MCF 10A (cell line): ENCODE measurements around the gene FOXA3. TPM values are rescaled to one million over a fixed set of nuclear protein-coding genes. Genes with fewer than 3 reads are reported as not detected.

ENCODE experiments used
- BruUV-seq: library from RNA; stranded (reverse); fragments of 400-500 nt; replicated peaks from 2 replicates; lab custom pipeline; 2021; lab: Mats Ljungman, UMichigan
- CTCF ChIA-PET: fragments of 300-600 bp; sonication (Branson Sonifier 250); formaldehyde crosslinking; extraction: SDS; loops from one replicate; lab custom pipeline; 2021; ENCODE audit warnings: antibody characterized with exemption, inconsistent platforms; lab: Yijun Ruan, JAX
- POLR2A ChIA-PET: fragments of 300-600, 350-650 bp; sonication (Branson Sonifier 250); formaldehyde crosslinking; extraction: SDS; loops from one replicate; lab custom pipeline; 2020; ENCODE audit warnings: antibody characterized with exemption, inconsistent platforms; lab: Yijun Ruan, JAX
- DNase-seq: peaks from one replicate; pipeline ENCODE4 v3.0.0-alpha.2; 2018; ENCODE audit not compliant: unreplicated experiment
- H3K27ac Mint-ChIP-seq: one replicate; pipeline ENCODE4 v1.8.0; 2022; ENCODE audit warnings: mild to moderate bottlenecking, low read depth, mixed read lengths; ENCODE audit not compliant: unreplicated experiment
- H3K27me3 Mint-ChIP-seq: one replicate; pipeline ENCODE4 v1.8.0; 2022; ENCODE audit warnings: mixed read lengths; ENCODE audit not compliant: insufficient read depth, unreplicated experiment
- H3K36me3 Mint-ChIP-seq: one replicate; pipeline ENCODE4 v1.8.0; 2022; ENCODE audit warnings: mild to moderate bottlenecking, moderate library complexity, mixed read lengths; ENCODE audit not compliant: insufficient read depth, unreplicated experiment
- H3K4me1 Mint-ChIP-seq: one replicate; pipeline ENCODE4 v1.8.0; 2022; ENCODE audit warnings: mixed read lengths; ENCODE audit not compliant: insufficient read depth, unreplicated experiment
- H3K4me3 Mint-ChIP-seq: one replicate; pipeline ENCODE4 v1.8.0; 2022; ENCODE audit warnings: mild to moderate bottlenecking, moderate library complexity, mixed read lengths; ENCODE audit not compliant: unreplicated experiment
- H3K9me3 Mint-ChIP-seq: one replicate; pipeline ENCODE4 v1.8.0; 2022; ENCODE audit warnings: mixed read lengths; ENCODE audit not compliant: unreplicated experiment
- intact Hi-C: fragments of 100-400 bp; cut with micrococcal nuclease; formaldehyde crosslinking; loops from 2 replicates; pipeline ENCODE4 v1.14.1; 2022
- total RNA-seq: library from RNA; stranded (reverse); gene quantifications from 2 replicates; pipeline ENCODE4 v1.2.3, GENCODE V29; 2022
- TF ChIP-seq, protein P1 (sequence below): fragments of 200-600 bp; IDR thresholded peaks from one replicate; pipeline ENCODE4 v1.8.0; 2022; ENCODE audit warnings: antibody characterized with exemption, mild to moderate bottlenecking; ENCODE audit not compliant: unreplicated experiment

FOXA3 gene
- total RNA-seq, 1 experiment from 2014 or later, result not detected

DNA sequence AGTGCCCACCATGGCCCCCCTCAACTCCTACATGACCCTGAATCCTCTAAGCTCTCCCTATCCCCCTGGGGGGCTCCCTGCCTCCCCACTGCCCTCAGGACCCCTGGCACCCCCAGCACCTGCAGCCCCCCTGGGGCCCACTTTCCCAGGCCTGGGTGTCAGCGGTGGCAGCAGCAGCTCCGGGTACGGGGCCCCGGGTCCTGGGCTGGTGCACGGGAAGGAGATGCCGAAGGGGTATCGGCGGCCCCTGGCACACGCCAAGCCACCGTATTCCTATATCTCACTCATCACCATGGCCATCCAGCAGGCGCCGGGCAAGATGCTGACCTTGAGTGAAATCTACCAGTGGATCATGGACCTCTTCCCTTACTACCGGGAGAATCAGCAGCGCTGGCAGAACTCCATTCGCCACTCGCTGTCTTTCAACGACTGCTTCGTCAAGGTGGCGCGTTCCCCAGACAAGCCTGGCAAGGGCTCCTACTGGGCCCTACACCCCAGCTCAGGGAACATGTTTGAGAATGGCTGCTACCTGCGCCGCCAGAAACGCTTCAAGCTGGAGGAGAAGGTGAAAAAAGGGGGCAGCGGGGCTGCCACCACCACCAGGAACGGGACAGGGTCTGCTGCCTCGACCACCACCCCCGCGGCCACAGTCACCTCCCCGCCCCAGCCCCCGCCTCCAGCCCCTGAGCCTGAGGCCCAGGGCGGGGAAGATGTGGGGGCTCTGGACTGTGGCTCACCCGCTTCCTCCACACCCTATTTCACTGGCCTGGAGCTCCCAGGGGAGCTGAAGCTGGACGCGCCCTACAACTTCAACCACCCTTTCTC lies 8.2 kb downstream of the FOXA3 start:
- CTCF ChIA-PET, result interaction anchor here (0.5 kb wide), 1 partner anchor 205 kb away, joined by 5 read pairs; no protein-coding TSS in a partner anchor
- intact Hi-C loops, result no loop called here
- POLR2A ChIA-PET, result interaction anchor here (0.6 kb wide), 1 partner anchor 144 kb away, joined by 3 read pairs; no protein-coding TSS in a partner anchor

DNA sequence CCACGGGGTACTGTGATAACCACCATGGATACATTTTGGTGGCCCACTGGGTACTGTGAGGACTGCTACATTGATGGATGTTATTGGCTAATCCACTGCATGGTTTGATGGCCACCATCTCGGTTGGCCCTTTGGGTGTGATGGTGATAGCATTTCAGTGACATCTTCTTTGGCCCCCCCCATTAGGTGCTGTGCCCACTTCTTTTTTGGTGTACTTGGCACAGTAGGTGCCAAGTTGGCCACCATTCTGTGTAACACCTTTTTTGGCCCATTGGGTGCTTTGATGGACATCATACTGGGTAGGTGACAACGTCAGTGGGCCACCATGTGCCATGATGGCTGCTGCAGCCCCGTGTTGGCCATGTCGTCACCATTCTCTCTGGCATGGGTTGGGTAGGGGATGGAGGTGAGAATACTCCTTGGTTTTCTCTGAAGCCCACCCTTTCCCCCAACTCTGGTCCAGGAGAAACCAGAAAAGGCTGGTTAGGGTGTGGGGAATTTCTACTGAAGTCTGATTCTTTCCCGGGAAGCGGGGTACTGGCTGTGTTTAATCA lies 9.2 kb downstream of the FOXA3 start:
- Mint-ChIP-seq H3K4me3 (no peak overlapping the region), H3K27me3 (peaks cover 37% of the 10 kb centered on the region), H3K9me3 (no peaks in the 10 kb centered on the region), H3K4me1 (no peaks in the 10 kb centered on the region), H3K36me3 (no peaks in the 10 kb centered on the region), H3K27ac (no peak overlapping the region)
- intact Hi-C loops, result no loop called here
- TF ChIP-seq, protein P1, sequence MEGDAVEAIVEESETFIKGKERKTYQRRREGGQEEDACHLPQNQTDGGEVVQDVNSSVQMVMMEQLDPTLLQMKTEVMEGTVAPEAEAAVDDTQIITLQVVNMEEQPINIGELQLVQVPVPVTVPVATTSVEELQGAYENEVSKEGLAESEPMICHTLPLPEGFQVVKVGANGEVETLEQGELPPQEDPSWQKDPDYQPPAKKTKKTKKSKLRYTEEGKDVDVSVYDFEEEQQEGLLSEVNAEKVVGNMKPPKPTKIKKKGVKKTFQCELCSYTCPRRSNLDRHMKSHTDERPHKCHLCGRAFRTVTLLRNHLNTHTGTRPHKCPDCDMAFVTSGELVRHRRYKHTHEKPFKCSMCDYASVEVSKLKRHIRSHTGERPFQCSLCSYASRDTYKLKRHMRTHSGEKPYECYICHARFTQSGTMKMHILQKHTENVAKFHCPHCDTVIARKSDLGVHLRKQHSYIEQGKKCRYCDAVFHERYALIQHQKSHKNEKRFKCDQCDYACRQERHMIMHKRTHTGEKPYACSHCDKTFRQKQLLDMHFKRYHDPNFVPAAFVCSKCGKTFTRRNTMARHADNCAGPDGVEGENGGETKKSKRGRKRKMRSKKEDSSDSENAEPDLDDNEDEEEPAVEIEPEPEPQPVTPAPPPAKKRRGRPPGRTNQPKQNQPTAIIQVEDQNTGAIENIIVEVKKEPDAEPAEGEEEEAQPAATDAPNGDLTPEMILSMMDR, result no peak
- CTCF ChIA-PET, result interaction anchor here (0.6 kb wide), 1 partner anchor 27 kb away, joined by 4 read pairs; no protein-coding TSS in a partner anchor
- POLR2A ChIA-PET, result no interaction called here
- no TSS peak for BruUV-seq
- DNase-seq, result no peak

More for the DNA sequence above, 8.2 kb downstream of the FOXA3 start:
- Mint-ChIP-seq H3K27me3 (peaks cover 39% of the 10 kb centered on the region), H3K4me1 (no peaks in the 10 kb centered on the region), H3K4me3 (no peak overlapping the region), H3K27ac (no peak overlapping the region), H3K9me3 (no peaks in the 10 kb centered on the region), H3K36me3 (no peaks in the 10 kb centered on the region)
- no TSS peak for BruUV-seq
- no peak for DNase-seq
- TF ChIP-seq, protein P1, result no peak

DNA sequence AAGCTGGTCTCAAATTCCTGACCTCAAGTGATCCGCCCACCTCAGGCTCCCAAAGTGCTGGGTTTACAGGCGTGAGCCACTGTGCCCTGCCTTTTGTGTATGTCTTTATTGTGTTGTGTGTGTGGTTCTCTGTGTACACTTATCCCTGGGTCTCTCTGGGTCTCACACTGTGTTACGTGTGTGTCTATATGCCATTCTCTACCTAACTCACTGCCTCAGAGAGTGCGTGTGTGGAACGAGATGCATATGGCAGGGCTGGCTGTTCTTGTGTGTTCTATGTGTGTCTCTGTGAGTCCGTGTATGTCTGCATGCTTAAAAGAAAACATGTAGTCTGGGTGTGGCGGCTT lies 10.5 kb downstream of the FOXA3 start:
- Mint-ChIP-seq H3K36me3 (no peaks in the 10 kb centered on the region), H3K27ac (no peak overlapping the region), H3K4me3 (no peak overlapping the region), H3K4me1 (no peaks in the 10 kb centered on the region), H3K27me3 (peaks cover 46% of the 10 kb centered on the region), H3K9me3 (no peaks in the 10 kb centered on the region)
- ChIA-PET POLR2A (no interaction called here), CTCF (no interaction called here)
- BruUV-seq, result no TSS peak
- DNase-seq, result no peak
- TF ChIP-seq, protein P1, result no peak
- intact Hi-C loops, result no loop called here

DNA sequence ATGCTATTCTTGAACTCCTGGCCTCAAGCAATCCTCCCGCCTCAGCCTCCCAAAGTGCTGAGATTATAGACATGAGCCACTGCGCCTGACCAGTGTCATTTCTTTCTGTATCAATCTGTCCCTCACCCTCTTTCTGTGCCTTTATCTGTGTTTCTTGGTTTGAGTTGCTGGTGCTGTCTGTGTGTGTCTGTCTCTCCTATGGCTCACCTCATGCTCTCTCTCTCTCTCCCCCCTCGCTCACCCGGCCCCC lies 12.0 kb downstream of the FOXA3 start:
- Mint-ChIP-seq H3K9me3 (no peaks in the 10 kb centered on the region), H3K4me3 (no peak overlapping the region), H3K4me1 (no peaks in the 10 kb centered on the region), H3K27ac (no peak overlapping the region), H3K27me3 (peaks cover 46% of the 10 kb centered on the region), H3K36me3 (no peaks in the 10 kb centered on the region)
- ChIA-PET POLR2A (interaction anchor here (1.0 kb wide), 1 partner anchor 10 kb away, joined by 3 read pairs; the partner anchor contains the start of gene IRF2BP1), CTCF (no interaction called here)
- no TSS peak for BruUV-seq
- TF ChIP-seq, protein P1, result no peak
- DNase-seq, result no peak
- intact Hi-C loops, result no loop called here
